Ovary (tissue), 3 donors: ENCODE results near the gene OR2AK2.

Experiments used
- CTCF ChIP-seq, 3 donors: fragments of 450-650 bp in 2 of 3; fragments of 200-600 bp in 1 of 3; IDR thresholded peaks; one replicate each; pipeline versions ENCODE4 v1.5.1 to v1.8.0; 2016 to 2022; ENCODE audit warnings: antibody characterized with exemption in 3 of 3, mild to moderate bottlenecking in 1 of 3
- EP300 ChIP-seq: sonication (generic); formaldehyde crosslinking; IDR thresholded peaks from one replicate; pipeline ENCODE4 v1.6.1; 2017; ENCODE audit warnings: antibody characterized with exemption
- POLR2A ChIP-seq: fragments of 450-650 bp; IDR thresholded peaks from one replicate; pipeline ENCODE4 v1.6.1; 2017; ENCODE audit warnings: antibody characterized with exemption, mild to moderate bottlenecking, moderate library complexity
- donor health status: DM: no; HTN: no; CAD: no.

GRCh38 chr1:248007778-248008177, 42.7 kb downstream of the OR2AK2 start:
- no peak for TF ChIP-seq POLR2A
- TF ChIP-seq CTCF (IDR thresholded peaks at IDR 0.05), result no peak
- TF ChIP-seq EP300, result no peak
